DOHH2 (cell line): ENCODE measurements around the gene FOXB2.

Experiments
- H3F3A ChIP-seq: fragments of 200-600 bp; sonication (generic), shearing (Covaris generic); 2 replicates; pipeline ENCODE4 v1.6.0; 2016; ENCODE audit warnings: antibody characterized with exemption, mild to moderate bottlenecking; ENCODE audit not compliant: control insufficient read depth, insufficient read depth
- H3K27ac ChIP-seq: fragments of 200-600 bp; sonication (generic); 2 replicates; pipeline ENCODE4 v1.5.1; 2014; ENCODE audit warnings: low read depth, mild to moderate bottlenecking, low read length, moderate library complexity
- H3K27me3 ChIP-seq: fragments of 200-600 bp; sonication (generic); 2 replicates; pipeline ENCODE4 v1.6.1; 2014; ENCODE audit warnings: mild to moderate bottlenecking, low read length, mixed read lengths; ENCODE audit not compliant: control insufficient read depth
- H3K36me3 ChIP-seq: fragments of 200-600 bp; sonication (generic); 2 replicates; pipeline ENCODE4 v1.6.1; 2014; ENCODE audit warnings: mild to moderate bottlenecking, low read length, moderate library complexity, mixed read lengths; ENCODE audit not compliant: control insufficient read depth
- H3K4me1 ChIP-seq: fragments of 200-600 bp; sonication (generic); 2 replicates; pipeline ENCODE4 v1.6.1; 2014; ENCODE audit warnings: mild to moderate bottlenecking, low read length, mixed read lengths; ENCODE audit not compliant: control insufficient read depth
- H3K4me2 ChIP-seq: fragments of 200-600 bp; sonication (generic); 2 replicates; pipeline ENCODE4 v1.6.0; 2014; ENCODE audit warnings: mild to moderate bottlenecking, low read length, moderate library complexity
- H3K4me3 ChIP-seq: fragments of 200-600 bp; sonication (generic); 2 replicates; pipeline ENCODE4 v1.5.1; 2014; ENCODE audit warnings: mild to moderate bottlenecking, low read length, mixed read lengths
- H3K79me2 ChIP-seq: fragments of 200-600 bp; sonication (generic); 2 replicates; pipeline ENCODE4 v1.6.1; 2014; ENCODE audit warnings: mild to moderate bottlenecking, low read length, mixed read lengths; ENCODE audit not compliant: control insufficient read depth
- H3K9me2 ChIP-seq: fragments of 200-600 bp; sonication (generic); replicated peaks from 2 replicates; pipeline ENCODE4 v1.6.1; 2014; ENCODE audit warnings: mild to moderate bottlenecking, low read length, mixed read lengths; ENCODE audit not compliant: control insufficient read depth
- H3K9me3 ChIP-seq: fragments of 200-600 bp; sonication (generic); 2 replicates; pipeline ENCODE4 v1.6.1; 2014; ENCODE audit warnings: antibody characterized with exemption, low read length, mixed read lengths; ENCODE audit not compliant: control insufficient read depth, insufficient read depth
- H4K20me1 ChIP-seq: fragments of 200-600 bp; sonication (generic); 2 replicates; pipeline ENCODE4 v1.6.0; 2014; ENCODE audit warnings: low read depth, mild to moderate bottlenecking, antibody characterized with exemption, low read length, moderate library complexity; ENCODE audit not compliant: control insufficient read depth, insufficient read depth
- CTCF ChIP-seq: fragments of 200-600 bp; sonication (generic); IDR thresholded peaks from one replicate; pipeline ENCODE4 v1.5.1; 2014; ENCODE audit warnings: antibody characterized with exemption, mild to moderate bottlenecking, low read depth, low read length; ENCODE audit not compliant: poor library complexity, severe bottlenecking
- EZH2phosphoT487 ChIP-seq: fragments of 200-600 bp; sonication (generic); IDR thresholded peaks from 2 replicates; pipeline ENCODE4 v1.6.1; 2017; ENCODE audit warnings: borderline replicate concordance, mild to moderate bottlenecking, antibody characterized with exemption, low read length, moderate library complexity, mixed read lengths

The FOXB2 gene

GRCh38 chr9:76989501-76989900, 30.0 kb upstream of the FOXB2 start:
- TF ChIP-seq CTCF (no peak), EZH2phosphoT487 (no peak)
- H3K9me2 ChIP-seq, result no peaks in the 10 kb centered on the region
- H3K9me3 ChIP-seq, result no peaks in the 10 kb centered on the region
- H3K36me3 ChIP-seq, result no peaks in the 10 kb centered on the region
- no peaks in the 10 kb centered on the region for H3K4me1 ChIP-seq
- H3K4me2 ChIP-seq, result no peak overlapping the region
- H3K27me3 ChIP-seq, result 0 out of 2 replicates have a peak, but pooled peaks cover 11% of the 10 kb centered on the region
- H3K79me2 ChIP-seq, result no peaks in the 10 kb centered on the region
- H3F3A ChIP-seq, result no peaks in the 10 kb centered on the region
- H3K4me3 ChIP-seq, result no peak overlapping the region
- no peak overlapping the region for H3K27ac ChIP-seq
- H4K20me1 ChIP-seq, result no peaks in the 10 kb centered on the region

GRCh38 chr9:76996700-76997099, 22.8 kb upstream of the FOXB2 start:
- Histone ChIP-seq H3K9me2 (no peaks in the 10 kb centered on the region), H3F3A (no peaks in the 10 kb centered on the region), H3K9me3 (no peaks in the 10 kb centered on the region), H3K27ac (no peak overlapping the region), H4K20me1 (no peaks in the 10 kb centered on the region), H3K4me2 (no peak overlapping the region), H3K4me1 (no peaks in the 10 kb centered on the region), H3K4me3 (no peak overlapping the region), H3K27me3 (no peaks in the 10 kb centered on the region), H3K79me2 (no peaks in the 10 kb centered on the region), H3K36me3 (no peaks in the 10 kb centered on the region)
- no peak for TF ChIP-seq EZH2phosphoT487
- peak; percentile 44 for TF ChIP-seq CTCF

- no peaks in the 10 kb centered on the region for H3K9me3 ChIP-seq
- H3K79me2 ChIP-seq, result no peaks in the 10 kb centered on the region
- H3K36me3 ChIP-seq, result no peaks in the 10 kb centered on the region
- H3K27ac ChIP-seq, result no peak overlapping the region
- H3K4me2 ChIP-seq, result no peak overlapping the region
- no peaks in the 10 kb centered on the region for H3K4me1 ChIP-seq
- H3K4me3 ChIP-seq, result no peak overlapping the region
- no peaks in the 10 kb centered on the region for H3K9me2 ChIP-seq
- H3F3A ChIP-seq, result no peaks in the 10 kb centered on the region
- H4K20me1 ChIP-seq, result no peaks in the 10 kb centered on the region
- TF ChIP-seq CTCF (no peak), EZH2phosphoT487 (no peak)
- H3K27me3 ChIP-seq, result no peaks in the 10 kb centered on the region
Observed at GRCh38 chr9:76999261-76999660, 20.2 kb upstream of the FOXB2 start.

GRCh38 chr9:77000330-77000729, 19.1 kb upstream of the FOXB2 start:
- Histone ChIP-seq H3F3A (no peaks in the 10 kb centered on the region), H3K79me2 (no peaks in the 10 kb centered on the region), H4K20me1 (no peaks in the 10 kb centered on the region), H3K4me1 (no peaks in the 10 kb centered on the region), H3K27ac (no peak overlapping the region), H3K4me2 (no peak overlapping the region), H3K36me3 (no peaks in the 10 kb centered on the region), H3K9me3 (no peaks in the 10 kb centered on the region), H3K27me3 (no peaks in the 10 kb centered on the region), H3K4me3 (no peak overlapping the region), H3K9me2 (no peaks in the 10 kb centered on the region)
- no peak for TF ChIP-seq CTCF
- no peak for TF ChIP-seq EZH2phosphoT487
